H1 (cell line): ENCODE data around the gene LDLRAP1. TPM values are rescaled to one million over a fixed set of nuclear protein-coding genes. Genes with fewer than 3 reads are reported as not detected.

Experiments
- CTCF ChIA-PET: fragments of 300-600 bp; sonication (Branson Sonifier 250); formaldehyde crosslinking; loops from one replicate; lab custom pipeline; 2021; ENCODE audit not compliant: partially characterized antibody; lab: Charles Lee
- POLR2A ChIA-PET: fragments of 300-600 bp; sonication (Branson Sonifier 250); formaldehyde crosslinking; loops from one replicate; lab custom pipeline; 2021; ENCODE audit warnings: inconsistent platforms; ENCODE audit not compliant: partially characterized antibody; lab: Charles Lee
- DNase-seq, 2 experiments: peaks; one replicate each; pipeline versions ENCODE4 v3.0.0 to v3.0.0-alpha.2; 2010 to 2022; ENCODE audit warnings: low spot score in 2 of 2, low read depth in 1 of 2, mixed read lengths in 1 of 2
- FAIRE-seq: peaks from 2 replicates; lab custom pipeline; 2011; peaks lifted over from hg19 to GRCh38; lab: Jason Lieb, UNC
- H2AFZ ChIP-seq: 2 replicates; pipeline ENCODE4 v1.8.1; 2012; ENCODE audit warnings: low read length, inconsistent platforms
- H2AK5ac ChIP-seq: 2 replicates; pipeline ENCODE4 v1.6.1; 2013; ENCODE audit warnings: low read depth, low read length
- H2BK120ac ChIP-seq: replicated peaks from 2 replicates; pipeline ENCODE3; 2013; ENCODE audit warnings: low read depth, low read length, inconsistent platforms
- H2BK12ac ChIP-seq: 2 replicates; pipeline ENCODE4 v1.6.1; 2013; ENCODE audit warnings: low read depth, low read length
- H2BK15ac ChIP-seq: 2 replicates; pipeline ENCODE4 v1.6.1; 2013; ENCODE audit warnings: low read length
- H2BK20ac ChIP-seq: 2 replicates; pipeline ENCODE4 v1.6.1; 2013; ENCODE audit warnings: low read length
- H2BK5ac ChIP-seq: 2 replicates; pipeline ENCODE4 v1.6.1; 2013; ENCODE audit warnings: low read depth, low read length
- H3K14ac ChIP-seq: 2 replicates; pipeline ENCODE4 v1.6.1; 2013; ENCODE audit warnings: inconsistent platforms; ENCODE audit not compliant: insufficient read length
- H3K18ac ChIP-seq: 2 replicates; pipeline ENCODE4 v1.6.1; 2013; ENCODE audit warnings: low read length; ENCODE audit errors: extremely low read depth
- H3K23ac ChIP-seq: 2 replicates; pipeline ENCODE4 v1.6.1; 2013; ENCODE audit warnings: inconsistent platforms; ENCODE audit not compliant: insufficient read length
- H3K23me2 ChIP-seq: 2 replicates; pipeline ENCODE4 v1.6.1; 2013; ENCODE audit warnings: low read depth, low read length
- H3K27ac ChIP-seq: 2 replicates; pipeline ENCODE4 v1.6.1; 2011; ENCODE audit warnings: low read depth, low read length, inconsistent platforms
- H3K27me3 ChIP-seq, 4 experiments: replicated peaks in 1 of 4; 1 replicate in 1 of 4; 2 replicates in 3 of 4; pipeline versions ENCODE4 v1.6.1 to v1.8.1; 2011 to 2013; ENCODE audit warnings: low read length in 3 of 4, mild to moderate bottlenecking in 3 of 4, inconsistent platforms in 2 of 4, mixed read lengths in 2 of 4, moderate library complexity in 1 of 4; ENCODE audit not compliant: control insufficient read depth in 3 of 4, insufficient read depth in 3 of 4; ENCODE audit errors: extremely low read depth in 1 of 4
- H3K36me3 ChIP-seq, 4 experiments: 2 replicates each; pipeline versions ENCODE4 v1.6.1 to v1.8.1; 2011 to 2013; ENCODE audit warnings: mild to moderate bottlenecking in 4 of 4, low read length in 3 of 4, moderate library complexity in 2 of 4, control low read depth in 1 of 4, inconsistent platforms in 1 of 4; ENCODE audit not compliant: insufficient read depth in 4 of 4, control insufficient read depth in 2 of 4
- H3K4ac ChIP-seq: replicated peaks from 2 replicates; pipeline ENCODE3; 2013; ENCODE audit warnings: low read length, low read depth, mixed read lengths, inconsistent platforms; ENCODE audit not compliant: insufficient read length
- H3K4me1 ChIP-seq, 4 experiments: replicated peaks in 1 of 4; 1 replicate in 1 of 4; 2 replicates in 3 of 4; pipeline versions ENCODE4 v1.6.1 to v1.8.1; 2011 to 2013; ENCODE audit warnings: low read length in 3 of 4, inconsistent platforms in 2 of 4, mixed read lengths in 1 of 4; ENCODE audit not compliant: insufficient read depth in 4 of 4, control insufficient read depth in 3 of 4
- H3K4me2 ChIP-seq, 2 experiments: 2 replicates each; pipeline versions ENCODE4 v1.6.1 to v1.8.1; 2011 to 2013; ENCODE audit warnings: low read depth in 2 of 2, low read length in 2 of 2, control low read depth in 1 of 2, inconsistent platforms in 1 of 2, mild to moderate bottlenecking in 1 of 2; ENCODE audit not compliant: insufficient read depth in 1 of 2
- H3K4me3 ChIP-seq, 4 experiments: fragments of 200-600, 300-600 bp in 1 of 4; sonication (generic), shearing (Covaris generic), sonication (Bioruptor Twin) in 1 of 4; 2 replicates each; pipeline versions ENCODE4 v1.5.1 to v1.8.1; 2011 to 2016; ENCODE audit warnings: low read length in 4 of 4, low read depth in 3 of 4, control low read depth in 2 of 4, inconsistent platforms in 2 of 4, mild to moderate bottlenecking in 2 of 4, mixed read lengths in 1 of 4, moderate library complexity in 1 of 4; ENCODE audit not compliant: insufficient read depth in 2 of 4; ENCODE audit errors: extremely low read depth in 1 of 4
- H3K56ac ChIP-seq: replicated peaks from 2 replicates; pipeline ENCODE3; 2013; ENCODE audit warnings: low read depth, mild to moderate bottlenecking, mixed read lengths, low read length, inconsistent platforms; ENCODE audit not compliant: insufficient read length
- H3K79me1 ChIP-seq: 2 replicates; pipeline ENCODE4 v1.6.1; 2013; ENCODE audit warnings: low read depth, low read length, control low read depth
- H3K79me2 ChIP-seq, 2 experiments: 2 replicates each; pipeline versions ENCODE4 v1.6.1 to v1.8.1; 2012 to 2013; ENCODE audit warnings: low read length in 2 of 2, mild to moderate bottlenecking in 2 of 2, inconsistent platforms in 1 of 2; ENCODE audit not compliant: insufficient read depth in 2 of 2, control insufficient read depth in 1 of 2
- H3K9ac ChIP-seq, 4 experiments: replicated peaks in 1 of 4; 1 replicate in 1 of 4; 2 replicates in 3 of 4; pipeline versions ENCODE4 v1.6.1 to v1.8.1; 2011 to 2013; ENCODE audit warnings: low read depth in 3 of 4, low read length in 3 of 4, control low read depth in 2 of 4, mild to moderate bottlenecking in 2 of 4, moderate library complexity in 2 of 4, inconsistent platforms in 1 of 4; ENCODE audit errors: extremely low read depth in 1 of 4
- H3K9me3 ChIP-seq, 2 experiments: 2 replicates each; pipeline versions ENCODE4 v1.6.1 to v1.8.1; 2012 to 2013; ENCODE audit warnings: mild to moderate bottlenecking in 2 of 2, moderate library complexity in 2 of 2, control low read depth in 1 of 2, inconsistent platforms in 1 of 2, low read depth in 1 of 2, low read length in 1 of 2, mixed read lengths in 1 of 2; ENCODE audit not compliant: insufficient read depth in 2 of 2
- H4K20me1 ChIP-seq, 2 experiments: replicated peaks in 1 of 2; 2 replicates each; pipeline versions ENCODE3 to v1.8.1; 2011 to 2013; ENCODE audit warnings: inconsistent platforms in 2 of 2, low read length in 2 of 2, mild to moderate bottlenecking in 1 of 2; ENCODE audit not compliant: insufficient read depth in 2 of 2, control insufficient read depth in 1 of 2
- H4K5ac ChIP-seq: 2 replicates; pipeline ENCODE4 v1.6.1; 2013; ENCODE audit warnings: low read length, low read depth, mixed read lengths, inconsistent platforms; ENCODE audit not compliant: insufficient read length
- H4K8ac ChIP-seq: 2 replicates; pipeline ENCODE4 v1.8.0; 2013; ENCODE audit warnings: mild to moderate bottlenecking, moderate library complexity, low read length, inconsistent platforms; ENCODE audit not compliant: insufficient read depth; ENCODE audit errors: extremely low read depth
- H4K91ac ChIP-seq: replicated peaks from 2 replicates; pipeline ENCODE3; 2013; ENCODE audit warnings: low read length, mixed read lengths, inconsistent platforms; ENCODE audit not compliant: insufficient read length
- ATF3 ChIP-seq: IDR thresholded peaks from 2 replicates; pipeline ENCODE4 v1.6.1; 2011; ENCODE audit warnings: low read depth, mild to moderate bottlenecking, low read length; ENCODE audit not compliant: insufficient read depth
- EP300 ChIP-seq, 2 experiments: IDR thresholded peaks; 1 replicate in 1 of 2; 2 replicates in 1 of 2; pipeline ENCODE4 v1.6.1; 2011 to 2012; ENCODE audit warnings: low read depth in 2 of 2, low read length in 2 of 2, mild to moderate bottlenecking in 2 of 2, borderline replicate concordance in 1 of 2, inconsistent platforms in 1 of 2, moderate library complexity in 1 of 2
- WGBS, 2 experiments: shearing (Covaris generic) in 1 of 2; methylation state at CpG; one replicate each; pipeline versions ENCODE4 v1.1.6 to v1.1.7; 2013 to 2015; ENCODE audit warnings: low lambda C conversion rate in 2 of 2, mixed read lengths in 2 of 2, inconsistent platforms in 1 of 2, low coverage in 1 of 2, missing lambda C conversion rate in 1 of 2; ENCODE audit not compliant: insufficient replicate concordance in 2 of 2, insufficient coverage in 1 of 2, insufficient read length in 1 of 2; ENCODE audit errors: extremely low coverage in 1 of 2, missing lambda C conversion rate in 1 of 2; 5-methylcytosine and 5-hydroxymethylcytosine counted together
- polyA plus RNA-seq, 7 experiments: library from polyadenylated mRNA; depleted of rRNA in 3 of 7; stranded (reverse) in 5 of 7; unstranded in 2 of 7; fragments of >200 nt in 5 of 7; fragments of 200-250 nt in 2 of 7; gene quantifications; 1 replicate in 5 of 7; 2 replicates in 1 of 7; 4 replicates in 1 of 7; pipeline versions ENCODE4 v1.2.1 to v1.2.3, GENCODE V29; 2011 to 2013; ENCODE audit warnings: missing spikeins in 2 of 7, mixed read lengths in 2 of 7
- total RNA-seq: library from RNA; stranded (reverse); fragmentation: NEBNext Ultra II Directional; extraction: Animal tissue kit (Norgen Biotek cat#: 25700); gene quantifications from 2 replicates; pipeline ENCODE4 v1.2.1, GENCODE V29; 2021

The LDLRAP1 gene
- total and polyA plus RNA-seq, 2 of the 8 experiments (the other 6 are each of a cell fraction or from before 2014, with no cell fraction given) = 12.8 to 13.2 TPM

- H3K27ac ChIP-seq = no peak overlapping the region
- ChIA-PET CTCF (interaction anchor here (0.6 to 1.9 kb wide), 2 partner anchors 10 to 53 kb away, joined by 3 to 8 read pairs; no protein-coding TSS in a partner anchor), POLR2A (no interaction called here)
- H3K4me1 ChIP-seq = peaks cover 0 to 5% (median 0%) of the 10 kb centered on the region in 4 experiments; a peak in 3 of 7 replicates
- H3K4ac ChIP-seq = no peak overlapping the region
- peaks cover 4% of the 10 kb centered on the region for H3K23me2 ChIP-seq
- no peak overlapping the region for H2BK20ac ChIP-seq
- H3K79me1 ChIP-seq = no peaks in the 10 kb centered on the region
- H4K8ac ChIP-seq = no peak overlapping the region; the same call in 1 of the 2 replicates
- no peak overlapping the region for H2BK5ac ChIP-seq
- DNase-seq (no peak), FAIRE-seq (no peak)
- peak in 1 of 2 experiments; percentile 73; a peak in 1 of 3 replicates for TF ChIP-seq EP300 (IDR thresholded peaks at IDR 0.05; ENCODE audit: borderline replicate concordance in 1 of 2, low read depth in 2 of 2, low read length in 2 of 2)
- TF ChIP-seq ATF3 = no peak
- peaks cover 0 to 3% of the 10 kb centered on the region in 2 experiments for H4K20me1 ChIP-seq
- H3K14ac ChIP-seq = no peak overlapping the region
- no peak overlapping the region for H3K56ac ChIP-seq
- no peak overlapping the region for H3K4me3 ChIP-seq
- H2BK12ac ChIP-seq = no peak overlapping the region
- no peak overlapping the region for H2AFZ ChIP-seq
- no peak overlapping the region for H2BK120ac ChIP-seq
- H3K27me3 ChIP-seq = no peaks in the 10 kb centered on the region; a peak in 1 of 7 replicates
- peaks cover 0 to 2% of the 10 kb centered on the region in 2 experiments; a peak in 1 of 4 replicates for H3K9me3 ChIP-seq
- 86% methylated on average over 21 of the region's 22 CpGs; no CpG with 5 or more reads in 1 of the 2 experiments for WGBS, 2 experiments
- H4K5ac ChIP-seq = no peak overlapping the region
- H3K23ac ChIP-seq = no peak overlapping the region
- no peak overlapping the region for H3K9ac ChIP-seq
- H3K79me2 ChIP-seq = no peaks in the 10 kb centered on the region
- H2AK5ac ChIP-seq = no peak overlapping the region
- no peak overlapping the region; the same call in 1 of the 2 replicates for H3K18ac ChIP-seq
- no peak overlapping the region; the same call in 1 of the 2 replicates for H2BK15ac ChIP-seq
- no peak overlapping the region for H4K91ac ChIP-seq
- no peak overlapping the region for H3K4me2 ChIP-seq
- H3K36me3 ChIP-seq = no peaks in the 10 kb centered on the region
These were observed 13.0 kb upstream of the LDLRAP1 start for GRCh38 chr1:25530186-25531081.
